HepG2 (cell line): ENCODE data around the gene DHX30. TPM values are rescaled to one million over a fixed set of nuclear protein-coding genes. Genes with fewer than 3 reads are reported as not detected.

Source experiments
- ATAC-seq: fragments of 200-7000 bp; cut with Tn5 transposase; 3 replicates; pipeline ENCODE4 v1.9.1; 2020; ENCODE audit warnings: mild to moderate bottlenecking, moderate library complexity
- BruUV-seq: library from RNA; stranded (reverse); fragments of 400-500 nt; replicated peaks from 2 replicates; lab custom pipeline; 2021; lab: Mats Ljungman, UMichigan
- CTCF ChIA-PET: fragments of 300-600 bp; formaldehyde crosslinking; extraction: SDS; loops from one replicate; lab custom pipeline; 2021; ENCODE audit warnings: low total read pairs, inconsistent platforms, low intra/inter-chr PET ratio; lab: Yijun Ruan, JAX
- POLR2A ChIA-PET: fragments of 350-600 bp; sonication (Branson Sonifier 250); formaldehyde crosslinking; loops from one replicate; lab custom pipeline; 2020; ENCODE audit warnings: antibody characterized with exemption, inconsistent platforms; lab: Yijun Ruan, JAX
- DNase-seq: peaks from one replicate; pipeline ENCODE4 v3.0.0-alpha.2; 2015; ENCODE audit warnings: low spot score
- FAIRE-seq: peaks from 3 replicates; lab custom pipeline; 2011; peaks lifted over from hg19 to GRCh38; lab: Jason Lieb, UNC
- H2AFZ ChIP-seq: one replicate; pipeline ENCODE4 v1.6.1; 2011; ENCODE audit warnings: low read length, inconsistent platforms
- H3K27ac ChIP-seq: fragments of 300-600 bp; 3 replicates; pipeline ENCODE4 v1.8.0; 2011; ENCODE audit warnings: mixed run types, mild to moderate bottlenecking, mixed read lengths, low read length, inconsistent platforms; ENCODE audit not compliant: insufficient read depth; ENCODE audit errors: extremely low read length
- H3K27me3 ChIP-seq, 2 experiments: fragments of 200-600 bp in 1 of 2; 2 replicates in 1 of 2; 3 replicates in 1 of 2; pipeline versions ENCODE4 v1.6.0 to v1.8.0; 2011; ENCODE audit warnings: low read length in 2 of 2, mild to moderate bottlenecking in 2 of 2, moderate library complexity in 2 of 2, inconsistent platforms in 1 of 2; ENCODE audit not compliant: insufficient read depth in 2 of 2, control insufficient read depth in 1 of 2
- H3K36me3 ChIP-seq, 2 experiments: fragments of 200-600 bp in 1 of 2; replicated peaks in 1 of 2; 2 replicates in 1 of 2; 3 replicates in 1 of 2; pipeline versions ENCODE4 v1.5.1 to v1.8.0; 2011; ENCODE audit warnings: low read length in 2 of 2, inconsistent platforms in 1 of 2; ENCODE audit not compliant: insufficient read depth in 2 of 2, control insufficient read depth in 1 of 2
- H3K4me1 ChIP-seq: 2 replicates; pipeline ENCODE4 v1.5.1; 2012; ENCODE audit warnings: low read length, inconsistent platforms; ENCODE audit not compliant: insufficient read depth
- H3K4me2 ChIP-seq: 2 replicates; pipeline ENCODE4 v1.6.0; 2011; ENCODE audit warnings: low read depth, low read length, inconsistent platforms
- H3K4me3 ChIP-seq, 3 experiments: fragments of 200-600 bp in 1 of 3; sonication (generic), shearing (Covaris generic) in 1 of 3; replicated peaks in 1 of 3; 2 replicates each; pipeline ENCODE4 v1.5.1; 2011 to 2016; ENCODE audit warnings: low read length in 3 of 3, inconsistent platforms in 2 of 3, low read depth in 2 of 3, mild to moderate bottlenecking in 2 of 3, control low read depth in 1 of 3, mixed read lengths in 1 of 3; ENCODE audit not compliant: insufficient read depth in 1 of 3
- H3K79me2 ChIP-seq: one replicate; pipeline ENCODE4 v1.6.1; 2011; ENCODE audit warnings: low read length, inconsistent platforms; ENCODE audit not compliant: insufficient read depth
- H3K9ac ChIP-seq: 2 replicates; pipeline ENCODE4 v1.6.0; 2011; ENCODE audit warnings: mild to moderate bottlenecking, low read depth, low read length, inconsistent platforms; ENCODE audit not compliant: insufficient read depth
- H3K9me3 ChIP-seq: 2 replicates; pipeline ENCODE4 v1.5.1; 2012; ENCODE audit warnings: mild to moderate bottlenecking, low read length
- H4K20me1 ChIP-seq: 2 replicates; pipeline ENCODE4 v1.6.0; 2011; ENCODE audit warnings: inconsistent platforms, mild to moderate bottlenecking, low read length, moderate library complexity; ENCODE audit not compliant: insufficient read depth
- ATF1 ChIP-seq: IDR thresholded peaks from 2 replicates; pipeline ENCODE4 v1.6.1; 2016; ENCODE audit warnings: mild to moderate bottlenecking, control low read depth
- MAFG ChIP-seq: sonication (generic); formaldehyde crosslinking; IDR thresholded peaks from 2 replicates; pipeline ENCODE4 v1.5.1; 2020; ENCODE audit warnings: mild to moderate bottlenecking, missing genetic modification reagents
- NFAT5 ChIP-seq: sonication (generic); formaldehyde crosslinking; IDR thresholded peaks from 2 replicates; pipeline ENCODE4 v1.4.0; 2020; ENCODE audit warnings: missing genetic modification reagents
- PRDM15 ChIP-seq: sonication (generic); formaldehyde crosslinking; IDR thresholded peaks from 2 replicates; pipeline ENCODE4 v1.4.0; 2020; ENCODE audit warnings: missing genetic modification reagents
- TCF7 ChIP-seq: sonication (generic); IDR thresholded peaks from 2 replicates; pipeline ENCODE4 v1.6.1; 2016; ENCODE audit warnings: antibody characterized with exemption, low read depth
- ZBTB37 ChIP-seq: sonication (generic); formaldehyde crosslinking; IDR thresholded peaks from 2 replicates; pipeline ENCODE4 v1.4.0; 2020; ENCODE audit warnings: mild to moderate bottlenecking, missing genetic modification reagents
- ZBTB7A ChIP-seq: sonication (generic); formaldehyde crosslinking; IDR thresholded peaks from 2 replicates; pipeline ENCODE4 v1.8.0; 2022; ENCODE audit warnings: mild to moderate bottlenecking, missing genetic modification reagents
- ZNF20 ChIP-seq: sonication (generic); formaldehyde crosslinking; IDR thresholded peaks from 2 replicates; pipeline ENCODE4 v1.4.0; 2020; ENCODE audit warnings: mild to moderate bottlenecking, moderate library complexity, missing genetic modification reagents
- ZNF512 ChIP-seq: sonication (generic); formaldehyde crosslinking; IDR thresholded peaks from 2 replicates; pipeline ENCODE4 v1.4.0; 2020; ENCODE audit warnings: mild to moderate bottlenecking, missing genetic modification reagents
- ZNF749 ChIP-seq: sonication (generic); formaldehyde crosslinking; IDR thresholded peaks from 2 replicates; pipeline ENCODE4 v1.8.0; 2022; ENCODE audit warnings: mild to moderate bottlenecking, missing genetic modification reagents, moderate library complexity, borderline replicate concordance
- WGBS: methylation state at CpG from one replicate; pipeline ENCODE4 v1.1.6; 2017; ENCODE audit warnings: low lambda C conversion rate; 5-methylcytosine and 5-hydroxymethylcytosine counted together
- in situ Hi-C: cut with HindIII; loops from 2 replicates; pipeline ENCODE4 v1.10.0; 2017; ENCODE audit warnings: low pct_unique_long_range_greater_than_20kb; ENCODE audit not compliant: extremely low pct_ligation_motif_present
- intact Hi-C: fragments of 100-400 bp; cut with micrococcal nuclease; formaldehyde crosslinking; loops from one replicate; pipeline ENCODE4 v1.10.0; 2022; ENCODE audit not compliant: unreplicated experiment
- polyA plus RNA-seq, 8 experiments: library from polyadenylated mRNA; depleted of rRNA in 3 of 8; stranded (reverse) in 7 of 8; unstranded in 1 of 8; fragments of >200 nt; fragmentation: Illumina TruSeq in 4 of 8; extraction: Trizol in 4 of 8; gene quantifications; 2 replicates each; pipeline versions ENCODE4 v1.2.1 to v1.2.3, GENCODE V29; 2011 to 2016; ENCODE audit warnings: low read depth in 4 of 8, missing spikeins in 1 of 8, mixed read lengths in 1 of 8; ENCODE audit not compliant: insufficient read depth in 1 of 8
- total RNA-seq, 5 experiments: library from RNA; depleted of rRNA; stranded (reverse); fragments of >200 nt; fragmentation: Illumina TruSeq; extraction: Trizol; gene quantifications; 2 replicates each; pipeline ENCODE4 v1.2.3, GENCODE V29; 2016; ENCODE audit warnings: low read depth in 1 of 5
- TF ChIP-seq, protein P1 (sequence below): sonication (generic); formaldehyde crosslinking; IDR thresholded peaks from 2 replicates; pipeline ENCODE4 v1.5.1; 2020; ENCODE audit warnings: mild to moderate bottlenecking, missing genetic modification reagents, borderline replicate concordance

The DHX30 gene
- total and polyA plus RNA-seq, 2 of the 13 experiments (the other 11 are each of a cell fraction or from before 2014, with no cell fraction given), result 30.6 to 59.4 TPM

GRCh38 chr3:47766186-47766585, 36.8 kb upstream of the DHX30 start:
- FAIRE-seq (no peak), DNase-seq (no peak), ATAC-seq (no peak)
- intact Hi-C loops, result no loop called here
- Histone ChIP-seq H3K27me3 (no peaks in the 10 kb centered on the region), H3K9ac (no peak overlapping the region), H3K4me1 (peaks cover 13% of the 10 kb centered on the region), H3K4me2 (no peak overlapping the region), H3K4me3 (no peak overlapping the region), H2AFZ (no peak overlapping the region), H4K20me1 (peaks cover 3% of the 10 kb centered on the region; the same call in 1 of the 2 replicates), H3K79me2 (peaks cover 73% of the 10 kb centered on the region), H3K9me3 (no peaks in the 10 kb centered on the region), H3K27ac (no peak overlapping the region), H3K36me3 (peaks cover 7 to 57% of the 10 kb centered on the region in 2 experiments)
- WGBS, result 96% methylated on average over 4 of the region's 4 CpGs
- in situ Hi-C loops, result no loop called here
- POLR2A ChIA-PET, result no interaction called here
- CTCF ChIA-PET, result no interaction called here
- BruUV-seq, result no TSS peak
- no peak for TF ChIP-seq ZBTB7A (CRISPR knock-in tag)
- TF ChIP-seq PRDM15, result no peak
- TF ChIP-seq ATF1 (CRISPR knock-in tag), result no peak
- no peak for TF ChIP-seq ZNF512 (CRISPR knock-in tag)
- TF ChIP-seq MAFG (CRISPR knock-in tag), result no peak
- TF ChIP-seq ZBTB37, result no peak
- no peak for TF ChIP-seq NFAT5
- TF ChIP-seq, protein P1, sequence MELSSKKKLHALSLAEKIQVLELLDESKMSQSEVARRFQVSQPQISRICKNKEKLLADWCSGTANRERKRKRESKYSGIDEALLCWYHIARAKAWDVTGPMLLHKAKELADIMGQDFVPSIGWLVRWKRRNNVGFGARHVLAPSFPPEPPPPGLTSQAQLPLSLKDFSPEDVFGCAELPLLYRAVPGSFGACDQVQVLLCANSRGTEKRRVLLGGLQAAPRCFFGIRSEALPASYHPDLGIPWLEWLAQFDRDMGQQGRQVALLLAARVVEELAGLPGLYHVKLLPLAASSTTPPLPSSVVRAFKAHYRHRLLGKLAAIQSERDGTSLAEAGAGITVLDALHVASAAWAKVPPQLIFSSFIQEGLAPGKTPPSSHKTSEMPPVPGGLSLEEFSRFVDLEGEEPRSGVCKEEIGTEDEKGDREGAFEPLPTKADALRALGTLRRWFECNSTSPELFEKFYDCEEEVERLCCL (CRISPR knock-in tag), result no peak
- no peak for TF ChIP-seq TCF7
- no peak for TF ChIP-seq ZNF749
- TF ChIP-seq ZNF20 (CRISPR knock-in tag), result no peak
